K562 (cell line): ENCODE measurements around the gene EPHB2. TPM values are rescaled to one million over a fixed set of nuclear protein-coding genes. Genes with fewer than 3 reads are reported as not detected.

Experiments used
- ATAC-seq: fragments of 200-7000 bp; cut with Tn5 transposase; 3 replicates; pipeline ENCODE4 v1.9.1; 2020; ENCODE audit warnings: moderate library complexity
- BruUV-seq: library from RNA; stranded (reverse); fragments of 400-500 nt; replicated peaks from 2 replicates; lab custom pipeline; 2021; lab: Mats Ljungman, UMichigan
- CTCF ChIA-PET: fragments of 300-600 bp; formaldehyde crosslinking; extraction: SDS; loops from one replicate; lab custom pipeline; 2021; ENCODE audit warnings: low intra/inter-chr PET ratio; lab: Yijun Ruan, JAX
- POLR2A ChIA-PET: fragments of 300-600, 350-650 bp; sonication (Branson Sonifier 250); formaldehyde crosslinking; extraction: SDS; loops from one replicate; lab custom pipeline; 2021; ENCODE audit warnings: antibody characterized with exemption, inconsistent platforms; lab: Yijun Ruan, JAX
- DNase-seq, 4 experiments: peaks; one replicate each; pipeline versions ENCODE4 v3.0.0 to v3.0.0-alpha.2; 2011 to 2018; ENCODE audit warnings: low spot score in 3 of 4, mixed read lengths in 3 of 4; ENCODE audit errors: extremely low read depth in 1 of 4
- FAIRE-seq: peaks from 2 replicates; lab custom pipeline; 2011; peaks lifted over from hg19 to GRCh38; lab: Jason Lieb, UNC
- H2AFZ ChIP-seq: 2 replicates; pipeline ENCODE4 v1.6.0; 2011; ENCODE audit warnings: low read depth, low read length, control low read depth, inconsistent platforms
- H3K27ac ChIP-seq: fragments of 200-600 bp; 3 replicates; pipeline ENCODE4 v1.8.0; 2011; ENCODE audit warnings: low read depth, mild to moderate bottlenecking, control low read depth, inconsistent platforms, low read length, moderate library complexity, mixed read lengths; ENCODE audit errors: extremely low read depth
- H3K27me3 ChIP-seq, 2 experiments: fragments of 300-600 bp in 1 of 2; 2 replicates in 1 of 2; 3 replicates in 1 of 2; pipeline versions ENCODE4 v1.6.0 to v1.8.0; 2011; ENCODE audit warnings: inconsistent platforms in 2 of 2, low read length in 2 of 2, mild to moderate bottlenecking in 1 of 2, mixed read lengths in 1 of 2, moderate library complexity in 1 of 2; ENCODE audit not compliant: control insufficient read depth in 2 of 2, insufficient read depth in 2 of 2
- H3K36me3 ChIP-seq: fragments of 300-600 bp; 3 replicates; pipeline ENCODE4 v1.8.0; 2011; ENCODE audit warnings: mild to moderate bottlenecking, low read length, inconsistent platforms; ENCODE audit not compliant: control insufficient read depth, insufficient read depth
- H3K4me1 ChIP-seq, 2 experiments: fragments of 200-600 bp in 1 of 2; replicated peaks in 1 of 2; 2 replicates in 1 of 2; 3 replicates in 1 of 2; pipeline versions ENCODE4 v1.5.1 to v1.8.0; 2011; ENCODE audit warnings: inconsistent platforms in 2 of 2, low read length in 2 of 2, mild to moderate bottlenecking in 1 of 2, mixed read lengths in 1 of 2, moderate library complexity in 1 of 2; ENCODE audit not compliant: control insufficient read depth in 2 of 2, insufficient read depth in 2 of 2
- H3K4me2 ChIP-seq: 2 replicates; pipeline ENCODE4 v1.6.1; 2011; ENCODE audit warnings: low read length, control low read depth, inconsistent platforms, mixed read lengths; ENCODE audit not compliant: insufficient read depth
- H3K4me3 ChIP-seq: fragments of 200-600 bp; sonication (generic), shearing (Covaris generic); 2 replicates; pipeline ENCODE4 v1.5.1; 2016; ENCODE audit warnings: control low read depth, inconsistent platforms
- H3K79me2 ChIP-seq: fragments of 200-600 bp; 3 replicates; pipeline ENCODE4 v1.8.0; 2011; ENCODE audit warnings: low read length, inconsistent platforms; ENCODE audit not compliant: control insufficient read depth, insufficient read depth
- H3K9ac ChIP-seq, 2 experiments: 2 replicates each; pipeline versions ENCODE4 v1.6.0 to v1.6.1; 2011; ENCODE audit warnings: low read depth in 2 of 2, low read length in 2 of 2, control low read depth in 1 of 2, inconsistent platforms in 1 of 2, mild to moderate bottlenecking in 1 of 2, mixed read lengths in 1 of 2; ENCODE audit not compliant: insufficient read depth in 1 of 2
- H3K9me1 ChIP-seq: one replicate; pipeline ENCODE4 v1.6.0; 2011; ENCODE audit warnings: inconsistent platforms, mild to moderate bottlenecking, low read length, moderate library complexity; ENCODE audit not compliant: control insufficient read depth, insufficient read depth
- H3K9me3 ChIP-seq: replicated peaks from 2 replicates; pipeline ENCODE4 v1.5.1; 2011; ENCODE audit warnings: low read depth, low read length, inconsistent platforms; ENCODE audit not compliant: control insufficient read depth, insufficient read depth
- H4K20me1 ChIP-seq: replicated peaks from 2 replicates; pipeline ENCODE4 v1.6.1; 2011; ENCODE audit warnings: low read length, inconsistent platforms, mixed read lengths; ENCODE audit not compliant: control insufficient read depth, insufficient read depth
- CGGBP1 ChIP-seq: fragments of 250-450 bp; sonication (Bioruptor Pico); IDR thresholded peaks from 2 replicates; pipeline ENCODE4 v1.9.0; 2021; ENCODE audit warnings: mild to moderate bottlenecking
- ETV5 ChIP-seq: sonication (generic); formaldehyde crosslinking; IDR thresholded peaks from 2 replicates; pipeline ENCODE4 v1.4.0; 2020; ENCODE audit warnings: low read depth, mild to moderate bottlenecking, missing genetic modification reagents
- ZC3H11A ChIP-seq: IDR thresholded peaks from 2 replicates; pipeline ENCODE4 v1.6.1; 2012; ENCODE audit warnings: low read depth, low read length, improper control_type of control experiment
- ZNF551 ChIP-seq: fragments of 250-450 bp; sonication (Bioruptor Pico); IDR thresholded peaks from 2 replicates; pipeline ENCODE4 v1.5.0; 2021; ENCODE audit warnings: mild to moderate bottlenecking, moderate library complexity
- WGBS: fragments of 100-300 bp; shearing (Covaris generic); methylation state at CpG from one replicate; pipeline ENCODE4 v1.1.6; 2016; ENCODE audit warnings: low coverage, mixed read lengths; ENCODE audit not compliant: insufficient coverage; ENCODE audit errors: missing lambda C conversion rate; 5-methylcytosine and 5-hydroxymethylcytosine counted together
- in situ Hi-C: fragments of 300-500 bp; cut with MboI; formaldehyde crosslinking; loops from 4 replicates; pipeline ENCODE4 v1.15.0; 2018; ENCODE audit warnings: inconsistent platforms, mixed read lengths
- intact Hi-C: fragments of 100-400 bp; cut with micrococcal nuclease; formaldehyde crosslinking; loops from 2 replicates; pipeline ENCODE4 v1.14.2; 2022
- polyA plus RNA-seq, 8 experiments: library from polyadenylated mRNA; depleted of rRNA in 4 of 8; stranded (reverse) in 5 of 8; unstranded in 3 of 8; fragments of >200 nt; fragmentation: Nextera tagmentation in 2 of 8; fragmentation: Illumina TruSeq in 1 of 8; extraction: Ambion mirVana in 2 of 8; extraction: Trizol in 1 of 8; gene quantifications; 2 replicates each; pipeline versions ENCODE4 v1.2.1 to v1.2.3, GENCODE V29; 2011 to 2014; ENCODE audit warnings: inconsistent platforms in 1 of 8, missing spikeins in 1 of 8
- total RNA-seq, 7 experiments: library from RNA; depleted of rRNA in 6 of 7; stranded (reverse); fragments of >200 nt in 6 of 7; fragmentation: Illumina TruSeq in 2 of 7; extraction: Trizol in 2 of 7; gene quantifications; 2 replicates each; pipeline versions ENCODE4 v1.2.1 to v1.2.3, GENCODE V29; 2011 to 2021; ENCODE audit warnings: low replicate concordance in 1 of 7
- TF ChIP-seq, protein P1 (sequence below): fragments of 450-650 bp; formaldehyde crosslinking; conservative IDR thresholded peaks from 2 replicates; pipeline ENCODE4 v1.4.0; 2022; ENCODE audit warnings: mild to moderate bottlenecking, missing genetic modification characterization
- TF ChIP-seq, protein P2 (sequence below): fragments of 450-650 bp; IDR thresholded peaks from 2 replicates; pipeline ENCODE4 v1.6.1; 2016; ENCODE audit warnings: borderline replicate concordance

Gene EPHB2
- total and polyA plus RNA-seq, 9 of the 15 experiments (the other 6 are each of a cell fraction or from before 2014, with no cell fraction given), result not detected

DNA sequence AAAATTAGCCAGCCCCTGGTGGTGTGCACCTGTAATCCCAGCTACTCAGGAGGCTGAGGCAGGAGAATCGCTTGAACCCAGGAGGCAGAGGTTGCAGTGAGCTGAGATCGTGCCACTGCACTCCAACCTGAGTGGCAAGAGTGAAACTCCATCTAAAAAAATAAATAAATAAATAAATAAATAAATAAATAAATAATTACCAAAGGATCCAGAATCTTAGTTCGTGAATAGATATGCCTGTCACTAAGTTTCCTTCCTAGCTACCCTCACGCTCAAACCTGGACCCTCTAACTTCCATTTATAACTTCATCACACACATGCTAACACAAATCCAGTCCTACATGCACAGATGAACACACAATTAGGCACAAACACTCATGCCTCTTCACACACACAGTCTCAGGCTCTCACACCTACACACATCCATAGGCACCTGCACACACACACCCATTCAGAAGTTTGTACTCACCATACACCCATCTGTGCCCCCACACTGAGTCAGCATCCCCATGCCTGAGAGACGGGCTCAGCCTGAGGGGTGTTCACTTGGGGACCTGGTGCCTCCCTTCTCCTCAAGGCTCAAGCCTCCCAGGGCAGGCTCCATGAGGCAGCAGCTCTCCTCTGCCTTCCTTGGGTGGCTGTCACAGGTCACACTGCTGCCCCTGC lies 200.5 kb downstream of the EPHB2 start:
- no peak overlapping the region for H2AFZ ChIP-seq
- peaks cover 0 to 3% of the 10 kb centered on the region in 2 experiments; a peak in 1 of 5 replicates for H3K4me1 ChIP-seq
- in situ Hi-C loops, result no loop called here
- no peaks in the 10 kb centered on the region for H3K36me3 ChIP-seq
- FAIRE-seq, result no peak
- no peak overlapping the region for H3K27ac ChIP-seq
- H3K4me3 ChIP-seq, result no peak overlapping the region
- POLR2A ChIA-PET, result interaction anchor here (0.9 kb wide), 1 partner anchor 9 kb away, joined by 3 read pairs; no protein-coding TSS in a partner anchor
- ATAC-seq, result no peak
- no peak overlapping the region for H3K9ac ChIP-seq
- peaks cover 31 to 91% of the 10 kb centered on the region in 2 experiments for H3K27me3 ChIP-seq
- no peaks in the 10 kb centered on the region for H3K9me1 ChIP-seq
- H4K20me1 ChIP-seq, result peaks cover 21% of the 10 kb centered on the region
- TF ChIP-seq ZNF551 (CRISPR knock-in tag) (no peak), CGGBP1 (no peak), ZC3H11A (peak; percentile 68; the same call in 1 of the 2 replicates), ETV5 (no peak)
- TF ChIP-seq, protein P1, sequence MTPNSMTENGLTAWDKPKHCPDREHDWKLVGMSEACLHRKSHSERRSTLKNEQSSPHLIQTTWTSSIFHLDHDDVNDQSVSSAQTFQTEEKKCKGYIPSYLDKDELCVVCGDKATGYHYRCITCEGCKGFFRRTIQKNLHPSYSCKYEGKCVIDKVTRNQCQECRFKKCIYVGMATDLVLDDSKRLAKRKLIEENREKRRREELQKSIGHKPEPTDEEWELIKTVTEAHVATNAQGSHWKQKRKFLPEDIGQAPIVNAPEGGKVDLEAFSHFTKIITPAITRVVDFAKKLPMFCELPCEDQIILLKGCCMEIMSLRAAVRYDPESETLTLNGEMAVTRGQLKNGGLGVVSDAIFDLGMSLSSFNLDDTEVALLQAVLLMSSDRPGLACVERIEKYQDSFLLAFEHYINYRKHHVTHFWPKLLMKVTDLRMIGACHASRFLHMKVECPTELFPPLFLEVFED (CRISPR knock-in tag), result no peak
- TF ChIP-seq, protein P2, sequence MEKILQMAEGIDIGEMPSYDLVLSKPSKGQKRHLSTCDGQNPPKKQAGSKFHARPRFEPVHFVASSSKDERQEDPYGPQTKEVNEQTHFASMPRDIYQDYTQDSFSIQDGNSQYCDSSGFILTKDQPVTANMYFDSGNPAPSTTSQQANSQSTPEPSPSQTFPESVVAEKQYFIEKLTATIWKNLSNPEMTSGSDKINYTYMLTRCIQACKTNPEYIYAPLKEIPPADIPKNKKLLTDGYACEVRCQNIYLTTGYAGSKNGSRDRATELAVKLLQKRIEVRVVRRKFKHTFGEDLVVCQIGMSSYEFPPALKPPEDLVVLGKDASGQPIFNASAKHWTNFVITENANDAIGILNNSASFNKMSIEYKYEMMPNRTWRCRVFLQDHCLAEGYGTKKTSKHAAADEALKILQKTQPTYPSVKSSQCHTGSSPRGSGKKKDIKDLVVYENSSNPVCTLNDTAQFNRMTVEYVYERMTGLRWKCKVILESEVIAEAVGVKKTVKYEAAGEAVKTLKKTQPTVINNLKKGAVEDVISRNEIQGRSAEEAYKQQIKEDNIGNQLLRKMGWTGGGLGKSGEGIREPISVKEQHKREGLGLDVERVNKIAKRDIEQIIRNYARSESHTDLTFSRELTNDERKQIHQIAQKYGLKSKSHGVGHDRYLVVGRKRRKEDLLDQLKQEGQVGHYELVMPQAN, result no peak
- 4% methylated on average over 5 of the region's 5 CpGs for WGBS
- CTCF ChIA-PET, result no interaction called here
- DNase-seq, result no peak
- H3K9me3 ChIP-seq, result no peaks in the 10 kb centered on the region; the same call in 1 of the 2 replicates
- no TSS peak for BruUV-seq
- no peak overlapping the region for H3K4me2 ChIP-seq
- intact Hi-C loops, result no loop called here
- no peaks in the 10 kb centered on the region for H3K79me2 ChIP-seq
